Uterus (tissue), 4 donors: ENCODE data around the gene COL28A1. TPM values are rescaled to one million over a fixed set of nuclear protein-coding genes. Genes with fewer than 3 reads are reported as not detected.

Experiments used
- DNase-seq, 2 donors: peaks; one replicate each; pipeline ENCODE4 v3.0.0-alpha.2; 2019 to 2020
- H3K27ac ChIP-seq, 2 donors: fragments of 200-600 bp; sonication (generic); 1 replicate in 1 of 2; 2 replicates in 1 of 2; pipeline ENCODE4 v1.5.1; 2016 to 2018
- H3K27me3 ChIP-seq, 2 donors: fragments of 200-600 bp; sonication (generic); one replicate each; pipeline ENCODE4 v1.5.1; 2018 to 2019; ENCODE audit warnings: control low read depth in 1 of 2
- H3K36me3 ChIP-seq, 2 donors: fragments of 200-600 bp; sonication (generic); one replicate each; pipeline ENCODE4 v1.5.1; 2019; ENCODE audit warnings: control low read depth in 1 of 2
- H3K4me1 ChIP-seq, 2 donors: fragments of 200-600 bp; sonication (generic); one replicate each; pipeline ENCODE4 v1.5.1; 2018 to 2019; ENCODE audit warnings: control low read depth in 1 of 2
- H3K4me3 ChIP-seq, 2 donors: fragments of 200-600 bp; sonication (generic); 1 replicate in 1 of 2; 2 replicates in 1 of 2; pipeline ENCODE4 v1.5.1; 2018 to 2019; ENCODE audit warnings: mild to moderate bottlenecking in 1 of 2
- H3K9me3 ChIP-seq, 2 donors: fragments of 200-600 bp; sonication (generic); one replicate each; pipeline ENCODE4 v1.5.1; 2019; ENCODE audit warnings: control low read depth in 1 of 2
- CTCF ChIP-seq, 4 experiments: fragments of 200-600 bp in 2 of 4; fragments of 450-650 bp in 2 of 4; sonication (generic) in 2 of 4; IDR thresholded peaks; one replicate each; pipeline ENCODE4 v1.5.1; 2016 to 2019; ENCODE audit warnings: antibody characterized with exemption in 4 of 4, mild to moderate bottlenecking in 2 of 4, moderate library complexity in 1 of 4
- POLR2A ChIP-seq, 2 donors: fragments of 450-650 bp; IDR thresholded peaks; one replicate each; pipeline ENCODE4 v1.6.1; 2016; ENCODE audit warnings: antibody characterized with exemption in 2 of 2, mild to moderate bottlenecking in 1 of 2, moderate library complexity in 1 of 2
- intact Hi-C: fragments of 100-400 bp; cut with DNase I; formaldehyde crosslinking; loops from one replicate; pipeline ENCODE4 v1.15.1; 2023; ENCODE audit warnings: low total_unique reads
- total RNA-seq, 4 donors: library from RNA; depleted of rRNA in 3 of 4; stranded (reverse); fragments of >200 nt in 3 of 4; gene quantifications; one replicate each; pipeline versions ENCODE4 v1.1.0 to v1.2.4, GENCODE V29; 2014 to 2023
- donor health status: DM: yes; HTN: yes; CAD: no.

COL28A1 gene
- total RNA-seq, 4 donors from 2014 or later, result 0.26 to 6.8 (median 1.7) TPM

DNA sequence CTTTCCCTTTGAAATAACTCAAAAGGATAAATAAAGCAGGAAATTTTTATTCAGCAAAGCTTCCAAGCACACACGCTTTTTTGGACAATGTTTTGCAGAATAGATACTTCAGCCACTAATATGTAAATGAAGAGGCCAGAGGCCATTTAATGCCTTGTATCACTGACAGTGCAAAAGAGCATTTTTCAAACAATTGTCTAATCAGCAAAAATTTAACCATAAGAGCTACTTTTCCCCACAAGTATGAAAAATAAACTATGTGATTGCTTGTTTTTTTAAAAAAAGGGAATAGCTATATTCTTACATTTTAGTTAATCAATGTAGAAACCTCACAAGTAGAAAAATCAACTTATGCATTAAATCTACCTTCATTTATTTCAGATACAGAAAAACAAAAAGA is 99.7 kb downstream of the COL28A1 start:
- Histone ChIP-seq H3K36me3 (no peaks in the 10 kb centered on the region), H3K4me1 (no peaks in the 10 kb centered on the region), H3K9me3 (no peaks in the 10 kb centered on the region), H3K4me3 (no peak overlapping the region), H3K27ac (no peak overlapping the region), H3K27me3 (no peaks in the 10 kb centered on the region)
- TF ChIP-seq POLR2A (IDR thresholded peaks at IDR 0.05) (no peak), CTCF (IDR thresholded peaks at IDR 0.05) (no peak)
- DNase-seq, result no peak
- intact Hi-C loops, result no loop called here

DNA sequence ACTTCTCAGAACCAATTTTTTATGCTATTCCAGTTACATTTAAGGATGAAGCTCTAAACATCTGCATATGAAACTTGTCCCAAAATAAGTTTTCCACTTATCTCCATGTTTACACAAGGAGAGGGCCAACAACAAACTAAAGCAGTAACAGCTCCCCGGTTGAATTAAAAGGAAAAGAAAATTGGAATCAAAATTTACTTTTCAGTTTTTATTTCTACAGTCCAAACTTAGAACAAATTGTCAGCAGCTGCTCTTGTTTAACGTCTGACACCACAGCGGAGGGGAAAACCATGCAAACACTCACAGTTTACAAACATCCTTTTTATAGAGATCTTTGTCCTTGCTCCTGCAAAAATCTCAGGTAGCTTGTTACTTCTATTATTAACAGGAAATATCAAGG is 101.3 kb downstream of the COL28A1 start:
- TF ChIP-seq POLR2A (IDR thresholded peaks at IDR 0.05) (no peak), CTCF (IDR thresholded peaks at IDR 0.05) (no peak)
- Histone ChIP-seq H3K27me3 (no peaks in the 10 kb centered on the region), H3K4me3 (no peak overlapping the region), H3K27ac (no peak overlapping the region), H3K36me3 (no peaks in the 10 kb centered on the region), H3K9me3 (no peaks in the 10 kb centered on the region), H3K4me1 (no peaks in the 10 kb centered on the region)
- no peak for DNase-seq
- intact Hi-C loops, result no loop called here

DNA sequence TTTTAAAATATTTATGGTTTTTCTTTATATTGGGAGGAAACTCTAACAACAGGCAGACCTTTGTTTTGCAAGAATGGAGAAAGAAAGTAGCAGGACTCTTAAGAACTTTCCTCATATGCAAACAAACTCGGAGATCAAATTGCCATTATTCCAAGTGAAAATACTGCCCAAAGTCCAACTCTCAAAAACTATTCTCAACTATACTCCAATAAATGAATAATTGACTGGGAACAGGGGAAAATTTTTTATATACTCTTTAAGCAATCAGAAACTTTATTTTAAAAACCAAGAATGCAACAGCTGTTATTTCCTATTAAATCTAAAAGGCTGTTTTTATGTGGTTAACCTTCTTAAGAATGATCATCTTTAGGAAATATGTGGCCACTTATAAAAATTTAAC is 101.9 kb downstream of the COL28A1 start:
- DNase-seq, result no peak
- no peaks in the 10 kb centered on the region for H3K9me3 ChIP-seq
- H3K27ac ChIP-seq, result no peak overlapping the region
- TF ChIP-seq POLR2A (IDR thresholded peaks at IDR 0.05) (no peak), CTCF (IDR thresholded peaks at IDR 0.05) (no peak)
- no peaks in the 10 kb centered on the region for H3K27me3 ChIP-seq
- no peaks in the 10 kb centered on the region for H3K36me3 ChIP-seq
- H3K4me3 ChIP-seq, result no peak overlapping the region
- H3K4me1 ChIP-seq, result no peaks in the 10 kb centered on the region
- intact Hi-C loops, result no loop called here

DNA sequence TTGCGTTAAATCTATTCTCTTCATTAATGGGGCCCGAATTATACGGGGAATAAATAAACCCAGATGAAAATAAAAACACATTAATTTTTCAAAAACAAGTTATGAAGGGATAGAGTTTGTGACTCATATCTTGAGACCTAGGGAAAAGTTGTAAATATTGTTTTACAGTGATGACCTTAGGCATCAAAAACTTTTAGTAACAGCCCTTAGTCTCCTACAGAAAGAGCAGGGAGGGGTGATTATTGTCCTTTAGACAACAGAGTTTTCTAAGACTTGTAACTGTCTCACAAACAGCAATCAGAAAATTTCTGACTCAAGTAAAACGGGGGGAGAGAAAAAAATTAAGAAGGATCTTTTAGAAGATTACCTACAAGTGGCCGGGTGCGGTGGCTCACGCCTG is 102.7 kb downstream of the COL28A1 start:
- H3K27me3 ChIP-seq, result no peaks in the 10 kb centered on the region
- no peaks in the 10 kb centered on the region for H3K4me1 ChIP-seq
- H3K36me3 ChIP-seq, result no peaks in the 10 kb centered on the region
- TF ChIP-seq CTCF (IDR thresholded peaks at IDR 0.05), result no peak
- intact Hi-C loops, result no loop called here
- DNase-seq, result no peak
- H3K9me3 ChIP-seq, result no peaks in the 10 kb centered on the region
- H3K4me3 ChIP-seq, result no peak overlapping the region
- H3K27ac ChIP-seq, result no peak overlapping the region

DNA sequence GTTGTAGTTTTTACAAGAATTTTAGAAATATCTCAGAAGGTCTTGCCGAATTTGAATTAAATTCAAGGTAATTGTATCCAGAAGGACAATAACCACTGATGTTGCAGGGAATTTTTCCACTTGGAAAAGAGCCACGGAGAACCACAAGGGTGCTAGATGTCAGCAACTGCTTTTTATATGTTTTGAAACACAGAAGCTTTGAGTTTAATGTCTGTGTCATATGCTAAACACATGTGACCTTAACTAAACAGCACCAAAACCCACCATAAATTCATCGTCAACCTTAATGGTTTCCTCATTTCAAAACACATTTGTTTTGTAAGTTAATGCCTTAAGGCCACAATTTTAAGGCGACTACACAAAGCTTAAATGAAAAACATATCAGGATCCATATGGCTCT is 106.9 kb downstream of the COL28A1 start:
- Histone ChIP-seq H3K27ac (no peak overlapping the region), H3K4me3 (no peak overlapping the region), H3K27me3 (no peaks in the 10 kb centered on the region), H3K4me1 (no peaks in the 10 kb centered on the region), H3K36me3 (no peaks in the 10 kb centered on the region), H3K9me3 (no peaks in the 10 kb centered on the region)
- no peak for DNase-seq
- no peak for TF ChIP-seq CTCF (IDR thresholded peaks at IDR 0.05)
- no peak for TF ChIP-seq POLR2A (IDR thresholded peaks at IDR 0.05)
- intact Hi-C loops, result no loop called here
